Testis (tissue), 2 donors: ENCODE data around the gene HSPA1B.
"Not testable (repeated sequence)": the region's sequence is repeated elsewhere in the genome, so short reads cannot be mapped to it uniquely, and the experiment has no call there.

Experiments
- POLR2A ChIP-seq: fragments of 450-650 bp; IDR thresholded peaks from one replicate; pipeline ENCODE4 v1.6.1; 2017; ENCODE audit warnings: antibody characterized with exemption, mild to moderate bottlenecking, moderate library complexity
- TF ChIP-seq, protein P1 (sequence below), 3 experiments: fragments of 450-650 bp in 2 of 3; fragments of 200-600 bp in 1 of 3; sonication (generic) in 1 of 3; IDR thresholded peaks; one replicate each; pipeline ENCODE4 v1.5.1; 2016 to 2019; ENCODE audit warnings: antibody characterized with exemption in 3 of 3, mild to moderate bottlenecking in 2 of 3, moderate library complexity in 1 of 3

DNA sequence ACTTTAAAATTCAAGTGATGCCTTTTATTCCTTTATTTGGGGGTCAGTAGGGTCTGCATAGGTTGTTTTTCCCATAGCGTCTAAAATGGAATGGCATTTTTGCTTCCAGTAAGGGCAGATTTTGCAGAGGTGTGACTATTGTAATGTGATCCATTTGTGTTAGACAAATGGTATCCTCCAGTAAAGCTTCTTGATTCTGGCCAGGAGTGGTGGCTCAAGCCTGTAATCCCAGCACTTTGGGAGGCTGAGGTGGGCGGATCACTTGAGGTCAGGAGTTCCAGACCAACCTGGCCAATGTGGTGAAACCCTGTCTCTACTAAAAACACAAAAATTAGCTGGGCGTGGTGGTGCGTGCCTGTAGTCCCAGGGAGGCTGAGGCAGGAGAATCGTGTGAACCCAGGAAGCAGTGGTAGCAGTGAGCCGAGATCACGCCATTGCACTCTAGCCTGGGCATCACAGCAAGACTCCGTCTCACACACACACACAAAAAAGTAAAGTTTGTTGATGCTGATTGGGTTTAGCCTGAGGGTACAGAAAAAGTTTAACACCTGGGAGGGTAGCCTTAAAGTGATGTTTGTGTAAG is 9.5 kb upstream of the HSPA1B start:
- TF ChIP-seq POLR2A = not testable (repeated sequence)
- TF ChIP-seq, protein P1, sequence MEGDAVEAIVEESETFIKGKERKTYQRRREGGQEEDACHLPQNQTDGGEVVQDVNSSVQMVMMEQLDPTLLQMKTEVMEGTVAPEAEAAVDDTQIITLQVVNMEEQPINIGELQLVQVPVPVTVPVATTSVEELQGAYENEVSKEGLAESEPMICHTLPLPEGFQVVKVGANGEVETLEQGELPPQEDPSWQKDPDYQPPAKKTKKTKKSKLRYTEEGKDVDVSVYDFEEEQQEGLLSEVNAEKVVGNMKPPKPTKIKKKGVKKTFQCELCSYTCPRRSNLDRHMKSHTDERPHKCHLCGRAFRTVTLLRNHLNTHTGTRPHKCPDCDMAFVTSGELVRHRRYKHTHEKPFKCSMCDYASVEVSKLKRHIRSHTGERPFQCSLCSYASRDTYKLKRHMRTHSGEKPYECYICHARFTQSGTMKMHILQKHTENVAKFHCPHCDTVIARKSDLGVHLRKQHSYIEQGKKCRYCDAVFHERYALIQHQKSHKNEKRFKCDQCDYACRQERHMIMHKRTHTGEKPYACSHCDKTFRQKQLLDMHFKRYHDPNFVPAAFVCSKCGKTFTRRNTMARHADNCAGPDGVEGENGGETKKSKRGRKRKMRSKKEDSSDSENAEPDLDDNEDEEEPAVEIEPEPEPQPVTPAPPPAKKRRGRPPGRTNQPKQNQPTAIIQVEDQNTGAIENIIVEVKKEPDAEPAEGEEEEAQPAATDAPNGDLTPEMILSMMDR (IDR thresholded peaks at IDR 0.05) = not testable (repeated sequence)
